Measurements from ENCODE around the gene CAMSAP2.

- TF ChIP-seq CTCF (IDR thresholded peaks at IDR 0.05), result no peak
- no peak for TF ChIP-seq RFX5 (IDR thresholded peaks at IDR 0.05; ENCODE audit: low read length)
- no peak for TF ChIP-seq POLR2AphosphoS5 (IDR thresholded peaks at IDR 0.05; ENCODE audit: low read depth, low read length)
These were observed 45.4 kb upstream of the CAMSAP2 start for GRCh38 chr1:200693327-200693726.
